Testis (tissue), 3 donors: ENCODE results near the gene NFATC1. TPM values are rescaled to one million over a fixed set of nuclear protein-coding genes. Genes with fewer than 3 reads are reported as not detected.

Experiments
- DNase-seq: peaks from one replicate; pipeline ENCODE4 v3.0.0-alpha.2; 2019
- H3K27ac ChIP-seq, 2 donors: fragments of 200-600 bp; sonication (generic); one replicate each; pipeline ENCODE4 v1.5.1; 2019
- H3K27me3 ChIP-seq: fragments of 200-600 bp; sonication (generic); one replicate; pipeline ENCODE4 v1.5.1; 2019
- H3K36me3 ChIP-seq: fragments of 200-600 bp; sonication (generic); one replicate; pipeline ENCODE4 v1.5.1; 2017; ENCODE audit warnings: low read depth; ENCODE audit errors: missing control alignments
- H3K4me1 ChIP-seq: fragments of 200-600 bp; sonication (generic); one replicate; pipeline ENCODE4 v1.5.1; 2019
- H3K4me3 ChIP-seq, 2 donors: fragments of 200-600 bp; sonication (generic); one replicate each; pipeline ENCODE4 v1.5.1; 2017 to 2019
- H3K9me3 ChIP-seq: fragments of 200-600 bp; sonication (generic); one replicate; pipeline ENCODE4 v1.5.1; 2017
- POLR2A ChIP-seq: fragments of 450-650 bp; IDR thresholded peaks from one replicate; pipeline ENCODE4 v1.6.1; 2017; ENCODE audit warnings: antibody characterized with exemption, mild to moderate bottlenecking, moderate library complexity
- WGBS, 2 donors: methylation state at CpG; one replicate each; pipeline ENCODE4 v1.1.5; 2018; 5-methylcytosine and 5-hydroxymethylcytosine counted together
- intact Hi-C: fragments of 100-400 bp; cut with DNase I; formaldehyde crosslinking; loops from one replicate; pipeline ENCODE4 v1.15.1; 2023; ENCODE audit warnings: low total_unique reads
- polyA plus RNA-seq: library from polyadenylated mRNA; stranded (reverse); fragments of 350-450 nt; fragmentation: Illumina TruSeq; extraction: RNeasy Lipid Tissue Mini Kit (QIAGEN cat#74804); gene quantifications from one replicate; pipeline ENCODE4 v1.2.3, GENCODE V29; 2014; ENCODE audit warnings: low read depth, low replicate concordance; ENCODE audit not compliant: insufficient read depth
- total RNA-seq, 2 donors: library from RNA; depleted of rRNA; stranded (reverse); fragments of >200 nt; gene quantifications; one replicate each; pipeline ENCODE4 v1.2.3, GENCODE V29; 2016
- TF ChIP-seq, protein P1 (sequence below), 3 experiments: fragments of 450-650 bp in 2 of 3; fragments of 200-600 bp in 1 of 3; sonication (generic) in 1 of 3; IDR thresholded peaks; one replicate each; pipeline ENCODE4 v1.5.1; 2016 to 2019; ENCODE audit warnings: antibody characterized with exemption in 3 of 3, mild to moderate bottlenecking in 2 of 3, moderate library complexity in 1 of 3

NFATC1 gene
- total and polyA plus RNA-seq, 3 donors from 2014 or later: 22.2 to 28.1 (median 27.5) TPM

GRCh38 chr18:79537758-79538157 is 142.0 kb downstream of the NFATC1 start:
- Histone ChIP-seq H3K27me3 (no peaks in the 10 kb centered on the region), H3K4me1 (no peaks in the 10 kb centered on the region), H3K4me3 (no peak overlapping the region), H3K36me3 (no peaks in the 10 kb centered on the region), H3K27ac (no peak overlapping the region), H3K9me3 (no peaks in the 10 kb centered on the region)
- TF ChIP-seq, protein P1, sequence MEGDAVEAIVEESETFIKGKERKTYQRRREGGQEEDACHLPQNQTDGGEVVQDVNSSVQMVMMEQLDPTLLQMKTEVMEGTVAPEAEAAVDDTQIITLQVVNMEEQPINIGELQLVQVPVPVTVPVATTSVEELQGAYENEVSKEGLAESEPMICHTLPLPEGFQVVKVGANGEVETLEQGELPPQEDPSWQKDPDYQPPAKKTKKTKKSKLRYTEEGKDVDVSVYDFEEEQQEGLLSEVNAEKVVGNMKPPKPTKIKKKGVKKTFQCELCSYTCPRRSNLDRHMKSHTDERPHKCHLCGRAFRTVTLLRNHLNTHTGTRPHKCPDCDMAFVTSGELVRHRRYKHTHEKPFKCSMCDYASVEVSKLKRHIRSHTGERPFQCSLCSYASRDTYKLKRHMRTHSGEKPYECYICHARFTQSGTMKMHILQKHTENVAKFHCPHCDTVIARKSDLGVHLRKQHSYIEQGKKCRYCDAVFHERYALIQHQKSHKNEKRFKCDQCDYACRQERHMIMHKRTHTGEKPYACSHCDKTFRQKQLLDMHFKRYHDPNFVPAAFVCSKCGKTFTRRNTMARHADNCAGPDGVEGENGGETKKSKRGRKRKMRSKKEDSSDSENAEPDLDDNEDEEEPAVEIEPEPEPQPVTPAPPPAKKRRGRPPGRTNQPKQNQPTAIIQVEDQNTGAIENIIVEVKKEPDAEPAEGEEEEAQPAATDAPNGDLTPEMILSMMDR (IDR thresholded peaks at IDR 0.05): no peak
- intact Hi-C loops: no loop called here
- 96 to 97% methylated on average over 8 of the region's 8 CpGs for WGBS, 2 donors
- no peak for DNase-seq

DNA sequence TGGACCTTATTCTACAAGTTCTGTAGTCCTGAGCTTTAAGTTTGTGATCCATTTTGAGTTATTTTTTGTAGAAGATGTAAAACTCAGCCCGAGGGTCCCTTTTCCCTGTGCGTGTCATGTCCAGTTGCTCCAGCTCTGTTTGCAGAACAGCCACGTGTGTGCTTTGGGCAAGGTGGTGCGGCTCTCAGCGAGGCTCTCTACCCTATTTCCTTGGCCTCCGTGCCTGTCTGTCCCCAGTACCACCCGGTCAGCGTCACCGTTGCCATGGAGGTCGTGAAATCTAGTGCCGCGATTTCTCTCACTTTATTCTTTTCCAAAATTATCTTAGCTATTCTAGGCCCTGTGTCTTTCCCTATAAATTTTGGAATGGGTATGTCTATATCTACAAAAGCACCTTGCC is 142.9 kb downstream of the NFATC1 start:
- no peak for DNase-seq
- H3K36me3 ChIP-seq: no peaks in the 10 kb centered on the region
- no peak overlapping the region for H3K4me3 ChIP-seq
- WGBS, 2 donors: 93 to 96% methylated on average over 12 of the region's 12 CpGs
- no peaks in the 10 kb centered on the region for H3K9me3 ChIP-seq
- intact Hi-C loops: no loop called here
- TF ChIP-seq, protein P1 (IDR thresholded peaks at IDR 0.05): no peak
- no peak for TF ChIP-seq POLR2A
- no peaks in the 10 kb centered on the region for H3K4me1 ChIP-seq
- no peak overlapping the region for H3K27ac ChIP-seq
- no peaks in the 10 kb centered on the region for H3K27me3 ChIP-seq

- no peak for TF ChIP-seq POLR2A
- TF ChIP-seq, protein P1 (IDR thresholded peaks at IDR 0.05): no peak
- Histone ChIP-seq H3K4me3 (no peak overlapping the region), H3K36me3 (no peaks in the 10 kb centered on the region), H3K9me3 (no peaks in the 10 kb centered on the region), H3K27me3 (no peaks in the 10 kb centered on the region), H3K4me1 (no peaks in the 10 kb centered on the region), H3K27ac (no peak overlapping the region)
- intact Hi-C loops: no loop called here
- WGBS, 2 donors: 78 to 90% methylated on average over 16 of the region's 16 CpGs
- DNase-seq: peak; percentile 8
These were observed 144.6 kb downstream of the NFATC1 start for GRCh38 chr18:79540161-79540903.

- H3K9me3 ChIP-seq: no peaks in the 10 kb centered on the region
- 47 to 55% methylated on average over 12 of the region's 12 CpGs for WGBS, 2 donors
- H3K4me3 ChIP-seq: no peak overlapping the region
- H3K27ac ChIP-seq: no peak overlapping the region
- peak; percentile 16 for DNase-seq
- intact Hi-C loops: no loop called here
- no peaks in the 10 kb centered on the region for H3K4me1 ChIP-seq
- TF ChIP-seq, protein P1 (IDR thresholded peaks at IDR 0.05): no peak
- TF ChIP-seq POLR2A: no peak
- H3K36me3 ChIP-seq: no peaks in the 10 kb centered on the region
- H3K27me3 ChIP-seq: no peaks in the 10 kb centered on the region
These were observed 145.2 kb downstream of the NFATC1 start for GRCh38 chr18:79540904-79541282.

DNA sequence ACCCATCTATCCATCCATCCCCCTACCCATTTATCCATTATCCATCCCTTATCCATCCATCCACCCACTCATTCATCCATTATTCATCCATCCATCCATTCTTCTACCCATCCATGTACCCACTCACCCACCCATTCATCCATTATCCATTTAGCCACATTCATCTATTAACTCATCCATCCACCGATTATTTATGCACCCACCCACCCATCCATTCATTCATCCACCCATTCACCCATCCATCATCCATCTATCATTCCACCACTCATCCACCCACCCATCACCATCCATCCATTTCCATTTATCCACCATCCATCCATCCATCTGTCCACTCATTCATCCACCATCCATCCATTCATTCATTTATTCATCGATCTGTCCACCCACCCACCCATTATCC is 146.5 kb downstream of the NFATC1 start:
- Histone ChIP-seq H3K27ac (no peak overlapping the region), H3K27me3 (no peaks in the 10 kb centered on the region), H3K4me1 (no peaks in the 10 kb centered on the region), H3K36me3 (no peaks in the 10 kb centered on the region), H3K4me3 (no peak overlapping the region), H3K9me3 (no peaks in the 10 kb centered on the region)
- no peak for DNase-seq
- no peak for TF ChIP-seq POLR2A
- TF ChIP-seq, protein P1 (IDR thresholded peaks at IDR 0.05): no peak
- 94 to 97% methylated on average over 2 of the region's 2 CpGs for WGBS, 2 donors
- intact Hi-C loops: no loop called here
